GM18517 (cell line): ENCODE measurements around the gene IRF1.

Source experiments
- ATAC-seq: cut with Tn5 transposase; IDR thresholded peaks from one replicate; pipeline ENCODE4 v1.9.1; 2021; ENCODE audit warnings: mild to moderate bottlenecking, moderate library complexity; ENCODE audit not compliant: unreplicated experiment

Gene IRF1

GRCh38 chr5:132501629-132501956 lies 11.0 kb upstream of the IRF1 start:
- no peak for ATAC-seq

GRCh38 chr5:132500931-132501628 lies 10.5 kb upstream of the IRF1 start:
- ATAC-seq, result no peak

GRCh38 chr5:132500244-132500930 lies 9.8 kb upstream of the IRF1 start:
- ATAC-seq, result no peak

GRCh38 chr5:132499440-132500243 lies 9.1 kb upstream of the IRF1 start:
- no peak for ATAC-seq

- no peak for ATAC-seq
These were observed 8.2 kb upstream of the IRF1 start for GRCh38 chr5:132498686-132499271.

GRCh38 chr5:132498152-132498551 lies 7.6 kb upstream of the IRF1 start:
- ATAC-seq, result no peak

GRCh38 chr5:132497488-132497997 lies 7.0 kb upstream of the IRF1 start:
- ATAC-seq, result no peak

GRCh38 chr5:132496631-132497487 lies 6.3 kb upstream of the IRF1 start:
- peak; percentile 27 for ATAC-seq

GRCh38 chr5:132496191-132496630 lies 5.6 kb upstream of the IRF1 start:
- peak; percentile 45 for ATAC-seq

GRCh38 chr5:132495667-132496190 lies 5.2 kb upstream of the IRF1 start:
- ATAC-seq, result peak; percentile 21

GRCh38 chr5:132493821-132494220 lies 3.2 kb upstream of the IRF1 start:
- ATAC-seq, result no peak

- ATAC-seq, result no peak
These were observed 2.7 kb upstream of the IRF1 start for GRCh38 chr5:132493241-132493640.

- ATAC-seq, result no peak
These were observed 2.0 kb upstream of the IRF1 start for GRCh38 chr5:132492386-132493125.

GRCh38 chr5:132491368-132492364 lies 1.1 kb upstream of the IRF1 start:
- ATAC-seq, result peak; percentile 19

GRCh38 chr5:132489871-132490483 lies 596 bp downstream of the IRF1 start:
- ATAC-seq, result peak; percentile 11

- ATAC-seq, result no peak
These were observed 1.4 kb downstream of the IRF1 start for GRCh38 chr5:132489051-132489770.

- ATAC-seq, result no peak
These were observed 2.0 kb downstream of the IRF1 start for GRCh38 chr5:132488590-132488989.
